Measurements from ENCODE around the gene MACROD2.

- no peak for TF ChIP-seq POLR2A (IDR thresholded peaks at IDR 0.05)
- no peak for TF ChIP-seq CTCF (IDR thresholded peaks at IDR 0.05)
These were observed 2047.4 kb downstream of the MACROD2 start for GRCh38 chr20:16042731-16043130.

Data from body of pancreas (tissue), 4 donors.